HG03354 (cell line): ENCODE data around the gene UBE4A.

Experiments used
- ATAC-seq: cut with Tn5 transposase; IDR thresholded peaks from one replicate; pipeline ENCODE4 v1.9.1; 2021; ENCODE audit warnings: mild to moderate bottlenecking; ENCODE audit not compliant: unreplicated experiment, poor library complexity, severe bottlenecking

UBE4A gene

GRCh38 chr11:118341815-118342489 lies 17.4 kb upstream of the UBE4A start:
- ATAC-seq: no peak

DNA sequence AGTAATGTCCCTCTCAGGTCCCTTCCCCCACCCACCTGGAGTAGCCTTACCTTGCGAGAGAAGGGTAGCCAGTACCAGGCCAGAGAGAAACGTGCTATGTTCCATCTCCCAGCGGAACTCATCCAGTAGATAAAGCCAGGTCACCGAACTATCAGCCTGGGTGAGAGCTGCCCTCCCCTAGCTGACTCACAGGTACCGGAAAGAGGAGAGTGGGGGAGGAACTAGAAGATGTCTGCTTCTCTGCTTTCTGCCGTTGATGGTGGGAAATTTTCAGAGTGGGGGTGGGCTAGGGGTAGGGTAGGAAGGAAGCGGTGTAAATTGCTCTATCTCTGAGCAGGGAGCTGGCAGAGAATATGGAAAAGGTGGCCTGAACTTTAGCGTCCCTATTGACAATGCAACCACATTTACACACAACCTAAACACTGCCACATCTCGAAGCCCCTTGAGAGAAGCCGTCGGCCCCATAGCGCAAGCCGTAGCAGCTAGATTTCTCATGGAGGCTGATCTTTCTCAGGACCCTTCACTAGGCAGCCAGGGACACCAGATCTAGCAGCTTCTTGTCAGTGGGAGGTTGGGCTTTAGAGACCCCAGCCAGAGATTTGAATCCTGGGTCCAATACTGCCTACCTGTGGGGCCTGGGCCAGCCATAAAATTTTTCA lies 16.8 kb upstream of the UBE4A start, which contains the start of gene CD3D:
Gene CD3D, minus strand, starts transcription at position 203 of the 659 bp plus-strand sequence. Its CDS starts 98 bp downstream, at position 105.
- no peak for ATAC-seq

- no peak for ATAC-seq
These were observed 16.2 kb upstream of the UBE4A start for GRCh38 chr11:118343248-118343647.

GRCh38 chr11:118343981-118344515 lies 15.4 kb upstream of the UBE4A start, which contains the start of gene CD3G:
TSS of gene CD3G (plus strand) at chr11:118344344. CDS start at chr11:118344424, 80 bp downstream.
- ATAC-seq: no peak

- no peak for ATAC-seq
These were observed 9.9 kb upstream of the UBE4A start for GRCh38 chr11:118349475-118349874.

GRCh38 chr11:118353084-118353710 lies 6.2 kb upstream of the UBE4A start:
- no peak for ATAC-seq

GRCh38 chr11:118358071-118358470 lies 1.3 kb upstream of the UBE4A start:
- no peak for ATAC-seq

- ATAC-seq: no peak
These were observed 5.7 kb downstream of the UBE4A start for GRCh38 chr11:118364956-118365615.

DNA sequence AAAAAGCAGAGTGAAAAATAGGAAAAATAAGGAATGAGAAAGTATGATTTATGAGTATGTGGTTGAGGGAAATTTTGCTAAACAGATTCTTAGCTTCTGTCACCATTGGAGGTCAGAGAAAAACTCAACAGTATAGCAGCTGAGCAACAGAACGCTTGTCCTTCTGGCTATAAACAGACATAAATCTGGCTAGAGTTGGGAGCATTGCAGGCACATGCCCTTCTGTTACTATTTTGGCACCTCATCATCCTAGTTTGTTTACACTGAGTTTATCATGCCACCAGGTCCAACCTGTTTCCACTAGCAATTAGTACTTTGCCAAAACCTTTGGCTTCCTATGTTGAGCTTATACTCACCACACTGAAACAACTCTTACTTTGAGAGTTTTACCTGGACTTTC lies 6.9 kb downstream of the UBE4A start:
- no peak for ATAC-seq

DNA sequence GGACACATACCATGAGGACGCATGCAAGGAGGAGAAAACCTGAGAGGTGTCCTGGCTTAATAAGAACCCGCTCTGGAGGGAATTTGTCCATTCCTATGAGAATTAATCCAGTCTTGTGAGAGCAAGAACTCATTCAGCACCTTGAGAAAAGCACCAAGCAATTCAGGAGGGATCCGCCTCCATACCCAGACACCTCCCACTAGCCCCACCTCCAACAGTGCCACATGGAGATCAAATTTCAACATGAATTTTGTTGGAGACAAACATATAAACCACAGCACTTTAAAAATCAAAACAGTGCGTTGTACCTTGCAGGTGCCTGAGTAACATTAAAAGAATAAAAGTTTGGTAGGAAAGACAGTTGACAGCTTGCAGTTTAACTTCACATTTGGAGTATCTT lies 11.4 kb downstream of the UBE4A start:
- ATAC-seq: no peak

- ATAC-seq: no peak
These were observed 13.9 kb downstream of the UBE4A start for GRCh38 chr11:118373263-118373662.

- no peak for ATAC-seq
These were observed 14.5 kb downstream of the UBE4A start for GRCh38 chr11:118373871-118374270.

- ATAC-seq: no peak
These were observed 15.3 kb downstream of the UBE4A start for GRCh38 chr11:118374729-118375128.

- ATAC-seq: no peak
These were observed 16.6 kb downstream of the UBE4A start for GRCh38 chr11:118375978-118376377.

GRCh38 chr11:118379497-118379896 lies 20.1 kb downstream of the UBE4A start:
- ATAC-seq: no peak

GRCh38 chr11:118380571-118380970 lies 21.2 kb downstream of the UBE4A start:
- ATAC-seq: no peak

DNA sequence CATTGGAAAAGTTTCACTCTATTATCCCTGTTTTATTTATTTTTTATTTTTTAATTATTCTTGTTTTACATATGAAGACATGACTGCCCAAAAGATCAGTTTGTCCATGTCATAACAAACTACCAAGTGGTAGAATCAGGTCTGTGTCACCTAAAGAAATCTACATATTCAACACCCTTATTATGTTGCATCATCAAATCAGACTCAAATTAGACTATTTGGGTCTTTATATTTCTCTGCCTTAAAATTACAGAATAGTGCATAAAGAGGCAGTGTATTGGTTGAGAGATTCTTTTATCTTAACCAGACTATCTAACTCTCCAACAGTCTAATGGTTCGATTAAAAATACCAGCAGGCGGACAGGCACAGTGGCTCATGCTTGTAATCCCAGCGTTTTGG lies 23.6 kb downstream of the UBE4A start:
- no peak for ATAC-seq

DNA sequence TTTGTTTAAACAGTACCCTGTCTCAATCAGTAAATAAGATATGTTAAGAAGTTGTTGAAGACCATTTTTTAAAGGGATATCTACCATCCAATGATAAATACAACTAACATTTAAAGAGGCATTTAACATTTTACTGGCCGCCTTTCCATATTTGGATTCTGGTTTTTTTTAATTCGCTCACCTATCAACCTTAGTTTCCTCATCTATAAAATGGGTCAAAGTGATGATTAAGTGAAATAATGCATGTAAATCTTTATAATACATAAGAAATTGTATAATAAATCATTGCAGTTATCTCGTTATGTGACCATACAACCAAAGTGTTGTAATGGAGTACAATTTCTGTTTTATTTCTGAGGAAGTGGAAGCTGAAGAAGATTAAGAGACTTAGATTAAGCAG lies 24.3 kb downstream of the UBE4A start:
- no peak for ATAC-seq

GRCh38 chr11:118396097-118396501 lies 36.7 kb downstream of the UBE4A start:
- no peak for ATAC-seq

DNA sequence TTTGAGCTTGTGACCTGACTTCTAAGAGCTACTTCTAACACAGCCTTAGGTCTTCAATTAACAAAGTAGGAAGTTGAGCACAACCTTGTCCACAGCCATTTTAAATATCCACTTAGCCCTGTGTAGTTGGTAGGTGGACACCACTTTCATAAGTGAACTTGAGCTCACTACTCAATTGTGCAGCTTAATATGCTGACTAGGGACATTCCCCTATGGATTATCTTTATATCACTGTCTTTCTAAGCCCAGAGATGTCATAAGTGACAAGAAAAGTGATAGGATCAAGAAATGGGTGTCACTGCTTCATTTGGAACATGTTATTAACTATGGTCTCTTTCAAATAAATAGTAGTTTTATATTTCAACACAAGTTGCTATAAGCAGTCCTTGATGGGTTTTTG lies 38.0 kb downstream of the UBE4A start:
- ATAC-seq: no peak
